ENCODE data around the gene GRHL1.

Gene GRHL1

GRCh38 chr2:10042301-10043161 is 91.0 kb downstream of the GRHL1 start:
- no peak for TF ChIP-seq CTCF (IDR thresholded peaks at IDR 0.05; ENCODE audit: insufficient read depth, missing control alignments)
- FAIRE-seq (no peak), DNase-seq (ENCODE audit: insufficient read length, low spot score) (no peak)

GRCh38 chr2:10043256-10043905 is 91.9 kb downstream of the GRHL1 start, which contains the start of gene KLF11:
TSS of gene KLF11 (plus strand) at chr2:10043550. CDS start at chr2:10043717, 167 bp downstream.
- TF ChIP-seq CTCF (IDR thresholded peaks at IDR 0.05; ENCODE audit: insufficient read depth, missing control alignments): no peak
- FAIRE-seq (no peak), DNase-seq (ENCODE audit: insufficient read length, low spot score) (no peak)

- TF ChIP-seq CTCF (IDR thresholded peaks at IDR 0.05; ENCODE audit: insufficient read depth, missing control alignments): no peak
- no peak for FAIRE-seq
- DNase-seq (ENCODE audit: insufficient read length, low spot score): peak; percentile 71
Measured at GRCh38 chr2:10043906-10044601, 92.6 kb downstream of the GRHL1 start.

GRCh38 chr2:10045561-10046355 is 94.3 kb downstream of the GRHL1 start:
- DNase-seq (ENCODE audit: insufficient read length, low spot score) (no peak), FAIRE-seq (no peak)
- TF ChIP-seq CTCF (IDR thresholded peaks at IDR 0.05; ENCODE audit: insufficient read depth, missing control alignments): no peak

- no peak for FAIRE-seq
- DNase-seq (ENCODE audit: insufficient read length, low spot score): no peak
Measured at GRCh38 chr2:10046931-10047330, 95.4 kb downstream of the GRHL1 start.

More at GRCh38 chr2:10046931-10047330, 95.4 kb downstream of the GRHL1 start:
- TF ChIP-seq CTCF (IDR thresholded peaks at IDR 0.05; ENCODE audit: insufficient read depth, missing control alignments): no peak

Data from D721Med (cell line).